Right lung (tissue), 5 donors: Measurements from ENCODE around the gene OS9. TPM values are rescaled to one million over a fixed set of nuclear protein-coding genes. Genes with fewer than 3 reads are reported as not detected.

Source experiments
- DNase-seq, 2 donors: peaks; one replicate each; pipeline ENCODE4 v3.0.0-alpha.2; 2013
- polyA plus RNA-seq, 5 donors: library from polyadenylated mRNA; unstranded; fragments of 120-200 nt; gene quantifications; one replicate each; pipeline versions ENCODE4 v1.2.1 to v1.2.3, GENCODE V29; 2013; ENCODE audit warnings: inconsistent platforms in 1 of 5, low replicate concordance in 1 of 5; ENCODE audit not compliant: insufficient read length in 5 of 5, insufficient read depth in 1 of 5

OS9 gene
- polyA plus RNA-seq, 5 donors = 194 to 241 (median 220) TPM

GRCh38 chr12:57750561-57751431 is 56.9 kb downstream of the OS9 start:
- DNase-seq = no peak

DNA sequence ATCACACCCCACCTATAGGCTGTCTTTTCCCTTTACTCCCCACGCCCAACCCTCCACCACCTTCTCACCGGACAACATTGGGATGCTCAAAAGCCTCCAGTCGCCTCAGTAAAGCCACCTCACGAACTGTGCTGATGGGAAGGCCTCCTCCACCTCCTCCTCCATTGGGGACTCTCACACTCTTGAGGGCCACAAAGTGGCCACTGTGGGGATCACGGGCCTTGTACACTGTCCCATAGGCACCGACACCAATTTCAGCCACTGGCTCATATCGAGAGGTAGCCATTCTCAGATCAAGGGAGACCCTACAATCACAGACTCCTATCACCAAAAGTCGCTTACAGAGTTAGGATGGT is 57.5 kb downstream of the OS9 start:
- no peak for DNase-seq

- peak; percentile 99 for DNase-seq
Observed at GRCh38 chr12:57751788-57752667, 58.1 kb downstream of the OS9 start, which contains the start of gene CDK4. TSS of gene CDK4 (minus strand) at chr12:57752310. CDS start at chr12:57751717, 593 bp downstream.

DNA sequence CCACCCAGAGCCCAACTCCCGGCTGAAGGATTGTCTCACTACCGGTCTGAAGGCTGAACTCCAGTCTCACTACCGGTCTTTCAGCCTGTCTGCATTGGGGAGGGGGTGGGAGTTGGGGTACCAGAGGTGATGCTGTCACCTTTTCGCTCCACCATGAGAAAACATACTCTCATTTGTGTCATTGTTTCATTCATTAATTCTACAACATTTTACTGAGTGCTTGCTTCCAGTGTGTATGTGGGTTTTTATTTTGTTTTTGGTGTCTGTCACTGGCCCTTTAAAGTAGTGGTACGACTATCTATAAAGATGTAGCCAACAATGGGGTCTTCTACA is 58.7 kb downstream of the OS9 start:
- DNase-seq = no peak

- no peak for DNase-seq
Observed at GRCh38 chr12:57753756-57754337, 59.9 kb downstream of the OS9 start.

- no peak for DNase-seq
Observed at GRCh38 chr12:57754411-57755193, 60.7 kb downstream of the OS9 start, which contains the start of gene MARCHF9. TSS of gene MARCHF9 (plus strand) at chr12:57755103. CDS start at chr12:57755529, 426 bp downstream.

DNA sequence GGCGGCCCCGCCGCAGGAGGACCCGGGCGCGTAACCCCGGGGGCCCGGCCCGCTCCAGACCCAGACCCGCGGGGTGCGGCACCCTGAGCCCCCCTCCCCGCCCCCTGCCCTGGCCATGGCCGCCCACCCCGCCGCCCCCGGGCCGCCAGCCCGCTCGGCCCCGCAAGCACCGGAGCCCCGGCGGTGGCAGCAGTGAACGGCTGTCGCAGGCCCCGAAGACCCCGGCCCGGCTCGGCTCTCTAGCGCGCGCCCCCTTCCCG is 61.2 kb downstream of the OS9 start:
- DNase-seq = no peak

DNA sequence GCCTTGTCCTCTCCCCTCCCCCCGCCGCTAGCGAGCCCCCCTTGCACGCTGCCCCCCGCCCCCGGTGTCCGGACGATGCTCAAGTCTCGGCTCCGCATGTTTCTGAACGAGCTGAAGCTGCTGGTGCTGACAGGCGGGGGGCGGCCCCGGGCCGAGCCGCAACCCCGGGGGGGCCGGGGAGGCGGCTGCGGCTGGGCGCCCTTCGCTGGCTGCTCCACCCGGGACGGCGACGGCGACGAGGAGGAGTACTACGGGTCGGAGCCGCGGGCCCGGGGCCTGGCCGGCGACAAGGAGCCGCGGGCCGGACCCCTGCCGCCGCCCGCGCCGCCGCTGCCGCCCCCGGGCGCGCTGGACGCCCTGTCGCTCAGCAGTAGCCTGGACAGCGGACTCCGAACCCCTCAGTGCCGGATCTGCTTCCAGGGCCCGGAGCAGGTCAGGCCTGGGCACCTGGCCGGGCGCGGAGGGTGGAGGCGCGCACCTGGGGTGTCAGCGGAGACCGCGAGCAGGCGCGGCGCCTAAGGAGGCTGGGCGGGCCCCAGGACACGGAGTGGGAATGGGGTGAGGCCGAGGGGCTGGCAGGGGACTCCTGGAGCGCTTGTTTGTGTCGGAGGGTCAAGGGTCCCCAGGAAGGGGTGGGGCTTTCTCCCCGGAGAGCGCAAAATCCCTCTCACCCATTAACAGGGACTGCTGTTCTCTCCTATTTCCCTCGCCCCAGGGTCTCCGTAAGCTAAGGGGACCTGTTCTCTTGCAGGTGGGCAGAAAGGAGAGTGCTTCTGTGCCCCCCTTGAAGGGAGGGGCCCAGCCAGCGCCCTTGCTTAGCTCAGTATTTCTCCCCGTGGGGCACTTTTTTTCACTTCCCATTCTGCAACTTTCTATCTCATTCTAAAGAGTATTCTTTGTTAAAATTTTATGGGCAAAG is 61.8 kb downstream of the OS9 start:
- no peak for DNase-seq

- DNase-seq = no peak
Observed at GRCh38 chr12:57756406-57757341, 62.7 kb downstream of the OS9 start.

DNA sequence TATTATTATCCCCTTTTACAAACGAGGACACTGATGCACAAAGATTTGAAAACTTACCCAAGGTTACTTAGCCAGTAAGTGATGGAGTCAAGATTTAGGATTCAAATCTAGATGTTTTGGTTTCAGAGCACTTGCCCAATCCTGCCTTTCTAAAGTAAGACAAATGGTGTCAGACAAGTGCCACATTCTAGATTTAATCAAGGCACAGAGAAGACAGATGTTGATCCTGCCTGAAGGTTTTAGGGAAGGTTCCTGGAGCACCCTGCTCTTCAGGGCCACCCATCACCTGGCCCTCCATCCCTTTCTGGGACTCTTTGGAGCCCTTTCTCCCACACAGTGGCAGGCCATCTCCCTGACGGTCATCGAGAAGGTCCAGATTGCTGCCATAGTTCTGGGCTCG is 63.8 kb downstream of the OS9 start:
- no peak for DNase-seq

GRCh38 chr12:57758552-57759359 is 64.8 kb downstream of the OS9 start:
- no peak for DNase-seq

DNA sequence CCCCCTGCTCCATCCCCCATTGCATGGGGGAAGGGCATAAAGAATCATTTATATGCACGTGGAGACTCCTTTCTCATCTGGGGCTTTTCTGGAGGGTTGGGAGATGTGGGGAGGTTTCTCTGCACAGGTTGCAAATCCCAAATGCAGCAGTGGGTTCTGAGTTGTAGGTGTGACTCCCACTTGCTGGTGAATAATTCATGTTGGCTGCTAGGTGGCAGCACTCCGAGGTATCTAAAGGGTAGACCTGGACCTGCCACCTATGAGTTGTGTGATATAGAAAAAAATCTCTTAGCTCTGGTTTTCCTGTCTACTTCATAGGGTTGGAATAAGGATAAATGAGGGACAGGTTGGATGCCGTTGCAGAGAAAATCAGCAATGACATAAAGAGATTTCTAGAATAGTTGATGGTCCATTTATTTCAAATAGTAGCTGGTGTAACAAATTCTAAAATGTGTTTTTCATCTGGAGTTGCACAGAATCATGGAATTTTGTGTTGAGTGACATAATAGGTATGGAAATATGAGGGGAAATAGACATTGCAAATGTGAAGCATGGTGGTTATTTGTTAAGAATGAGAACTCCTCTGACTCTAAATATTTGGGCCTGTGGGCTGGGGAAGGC is 65.5 kb downstream of the OS9 start:
- DNase-seq = no peak

DNA sequence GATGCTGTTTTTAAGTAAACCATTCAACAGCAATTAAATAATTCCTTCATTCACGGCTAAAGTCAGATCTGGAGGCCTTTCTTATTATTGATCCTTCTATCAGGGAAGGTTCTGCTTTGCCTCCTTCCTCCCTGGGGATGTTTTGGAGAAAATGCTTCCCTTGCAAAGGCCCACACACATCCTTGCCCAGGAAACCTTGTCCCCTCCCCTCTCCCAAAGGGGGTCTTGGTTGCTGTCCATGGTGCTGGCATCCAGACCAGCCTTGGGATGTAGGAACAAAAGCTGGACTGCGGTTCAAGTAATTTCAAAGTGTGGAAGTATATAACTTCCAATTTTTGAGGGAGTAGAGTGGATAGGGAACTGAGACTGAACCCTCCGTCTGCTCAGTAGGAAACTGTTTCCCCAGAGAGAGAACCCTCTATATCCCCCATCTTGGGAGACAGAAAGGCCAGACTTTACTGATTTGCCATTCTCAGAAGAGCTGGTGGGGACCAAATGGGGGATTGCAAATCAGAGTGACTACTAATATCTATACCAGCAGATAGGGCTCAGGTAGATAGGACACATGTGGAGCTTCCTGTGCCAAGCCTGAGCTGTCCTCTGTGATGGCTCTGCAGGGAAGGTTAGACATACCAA is 66.5 kb downstream of the OS9 start:
- DNase-seq = no peak

DNA sequence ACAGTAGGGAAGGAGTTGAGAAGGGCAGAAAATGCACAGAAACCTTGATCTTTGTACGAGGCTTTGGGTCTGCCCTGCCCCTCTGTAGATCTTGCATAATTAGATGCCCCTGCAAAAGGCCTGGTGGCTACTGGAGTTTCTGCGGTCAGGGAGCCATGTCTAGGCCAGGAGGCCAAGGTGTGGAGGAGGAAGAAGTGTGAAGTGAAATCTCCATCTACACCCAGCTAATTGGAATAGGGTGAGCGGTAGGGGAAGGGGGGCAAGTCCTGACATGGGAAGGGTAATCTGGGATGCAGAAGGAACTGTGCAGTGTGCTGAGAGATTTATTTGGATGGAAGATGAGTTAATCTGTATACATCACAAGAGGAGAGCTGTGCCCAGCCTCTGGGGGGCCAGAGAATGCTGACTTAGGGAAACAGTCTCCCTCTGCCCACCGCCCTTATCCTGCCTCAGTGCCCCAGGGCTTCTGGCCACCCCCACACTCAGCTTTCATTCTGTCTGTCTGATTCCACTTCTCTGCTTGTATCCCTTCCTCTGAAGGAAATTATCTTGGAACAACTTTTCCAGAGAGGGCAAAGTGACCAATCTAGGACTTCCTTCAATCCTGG is 67.6 kb downstream of the OS9 start:
- DNase-seq = no peak

DNA sequence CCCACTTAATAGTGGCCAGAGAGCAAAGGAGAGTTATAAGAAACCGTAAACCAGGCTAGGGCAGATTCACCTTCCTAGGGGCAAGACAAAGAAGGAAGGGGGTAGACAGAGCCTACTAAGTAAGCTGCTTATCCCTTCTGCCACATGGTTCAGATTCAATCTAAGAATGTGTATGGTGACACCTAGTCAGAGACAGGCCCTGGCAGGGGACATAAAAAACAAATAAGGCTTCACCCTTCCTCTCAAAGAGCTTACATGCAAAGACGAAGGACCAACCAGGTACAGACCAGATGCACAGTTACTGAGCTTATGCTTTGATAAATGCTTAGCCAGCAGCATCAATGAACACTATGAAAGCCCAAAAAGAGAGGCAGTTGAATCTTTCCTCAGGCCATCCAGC is 68.5 kb downstream of the OS9 start:
- DNase-seq = no peak

DNA sequence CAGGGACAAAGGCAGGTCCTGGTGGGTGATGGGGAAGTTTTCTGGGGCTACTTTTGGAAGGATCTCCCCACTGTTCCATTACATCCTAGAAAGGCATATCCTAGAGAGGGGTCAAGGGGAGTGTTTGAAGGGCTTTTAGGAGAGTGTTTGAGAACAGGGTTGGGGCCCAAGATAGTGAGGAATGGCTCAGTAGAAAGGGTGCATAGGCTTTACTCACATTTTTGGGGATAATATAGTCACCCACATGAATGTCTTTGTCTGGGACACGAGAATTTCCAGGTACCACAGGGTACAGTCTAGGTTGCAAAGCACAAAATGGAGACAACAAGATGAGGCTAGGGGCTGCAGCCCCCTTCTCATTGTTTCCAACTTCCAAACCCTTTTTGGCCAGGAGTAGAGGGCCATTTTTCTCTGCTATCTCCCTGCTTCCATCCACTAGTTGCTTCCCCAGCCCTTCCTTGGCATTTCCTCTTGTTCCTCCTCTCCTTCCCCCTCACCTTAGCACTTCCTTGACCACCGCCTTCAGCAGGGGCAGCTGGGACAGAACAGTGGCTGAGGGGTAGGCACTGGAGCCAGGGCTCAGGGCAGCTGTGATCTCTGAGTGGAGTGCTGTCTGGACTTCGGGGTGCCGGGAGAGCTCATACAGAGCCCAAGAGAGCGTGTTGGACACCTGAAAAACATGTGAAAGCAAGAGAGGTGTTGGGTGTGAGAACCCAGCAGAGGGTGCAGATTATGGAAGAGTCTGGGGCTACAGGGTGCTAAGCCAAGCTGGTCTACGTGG is 70.1 kb downstream of the OS9 start:
- DNase-seq = no peak

GRCh38 chr12:57764662-57765002 is 70.7 kb downstream of the OS9 start:
- no peak for DNase-seq
